ENCODE measurements around the gene PTPRR.

DNA sequence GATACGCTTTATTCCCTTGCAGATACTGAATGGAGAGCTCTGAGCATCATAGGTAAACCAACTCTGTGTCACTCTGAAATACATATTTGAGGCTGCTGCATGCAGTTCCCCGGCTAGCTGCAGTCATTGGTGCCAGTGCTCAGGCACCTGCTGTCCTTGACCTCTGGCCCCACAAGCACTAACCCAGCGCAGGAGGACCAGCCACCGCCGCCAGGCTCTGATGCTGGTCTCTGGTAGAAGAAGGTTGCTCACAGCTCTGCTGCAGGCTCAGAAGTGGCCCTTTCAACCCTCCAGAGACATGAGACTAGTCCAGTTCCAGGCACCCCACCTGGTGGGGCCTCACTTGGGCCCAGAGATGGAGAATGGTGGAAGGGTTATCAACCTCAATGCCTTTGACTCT is 248.8 kb downstream of the PTPRR start:
- no peak for TF ChIP-seq CTCF (IDR thresholded peaks at IDR 0.05)
- no peak for TF ChIP-seq POLR2A (IDR thresholded peaks at IDR 0.05)

All from esophagus squamous epithelium (tissue), 4 donors.